Esophagus (tissue), 2 donors: ENCODE results near the gene TMEM150C. TPM values are rescaled to one million over a fixed set of nuclear protein-coding genes. Genes with fewer than 3 reads are reported as not detected.

Experiments used
- H3K27ac ChIP-seq, 2 donors: one replicate each; pipeline ENCODE4 v1.5.1; 2013; ENCODE audit warnings: low read depth in 2 of 2, mild to moderate bottlenecking in 2 of 2, inconsistent platforms in 1 of 2, low read length in 1 of 2, moderate library complexity in 1 of 2
- H3K27me3 ChIP-seq, 2 donors: one replicate each; pipeline ENCODE4 v1.6.1; 2013; ENCODE audit warnings: low read length in 2 of 2, control low read depth in 1 of 2, mild to moderate bottlenecking in 1 of 2; ENCODE audit not compliant: insufficient read depth in 2 of 2, control insufficient read depth in 1 of 2
- H3K36me3 ChIP-seq, 2 donors: one replicate each; pipeline ENCODE4 v1.6.1; 2013; ENCODE audit warnings: low read length in 1 of 2; ENCODE audit not compliant: control insufficient read depth in 2 of 2, insufficient read depth in 2 of 2
- H3K4me1 ChIP-seq, 2 donors: one replicate each; pipeline ENCODE4 v1.6.1; 2013; ENCODE audit warnings: low read length in 1 of 2; ENCODE audit not compliant: control insufficient read depth in 2 of 2, insufficient read depth in 2 of 2
- H3K4me3 ChIP-seq, 2 donors: one replicate each; pipeline ENCODE4 v1.5.1; 2013; ENCODE audit warnings: low read length in 2 of 2, mild to moderate bottlenecking in 2 of 2, low read depth in 1 of 2, moderate library complexity in 1 of 2
- H3K9me3 ChIP-seq, 2 donors: one replicate each; pipeline ENCODE4 v1.6.1; 2013; ENCODE audit warnings: mild to moderate bottlenecking in 2 of 2, low read depth in 1 of 2, low read length in 1 of 2, moderate library complexity in 1 of 2; ENCODE audit not compliant: control insufficient read depth in 2 of 2, insufficient read depth in 1 of 2
- WGBS, 2 donors: extraction: QIAGEN DNeasy Blood & Tissue Kit; methylation state at CpG; one replicate each; pipeline ENCODE4 v1.1.7; 2013; 5-methylcytosine and 5-hydroxymethylcytosine counted together
- polyA plus RNA-seq, 2 donors: library from polyadenylated mRNA; stranded (reverse); fragments of 200-250 nt; gene quantifications; one replicate each; pipeline ENCODE4 v1.2.3, GENCODE V29; 2013
- donor health status: healthy with polysubstance abuse.
- donor health status: Bipolar disorder and iron deficiency.

Gene TMEM150C
- polyA plus RNA-seq, 2 donors = 1.2 to 4.0 TPM

- no peaks in the 10 kb centered on the region for H3K9me3 ChIP-seq
These were observed 38.6 kb downstream of the TMEM150C start for GRCh38 chr4:82523179-82523578.

DNA sequence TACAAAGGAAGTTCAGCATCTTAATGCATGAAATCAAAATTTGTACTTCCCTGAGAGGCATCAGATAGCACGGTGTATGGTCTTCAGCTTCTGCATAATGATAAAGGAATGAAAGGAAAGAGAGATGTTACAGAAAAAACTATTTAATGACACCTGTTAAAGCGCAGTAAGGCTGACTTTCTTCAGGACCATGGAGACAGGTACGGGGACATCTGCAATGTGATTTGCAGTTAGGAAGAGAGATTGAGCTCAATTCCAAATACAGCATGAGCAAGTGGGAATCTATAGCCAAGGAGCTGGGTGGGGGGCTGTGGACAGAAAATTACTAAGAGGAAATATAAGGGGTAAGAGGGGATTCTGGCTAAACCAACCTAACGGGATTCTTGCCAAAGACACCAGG lies 39.3 kb downstream of the TMEM150C start:
- Histone ChIP-seq H3K4me3 (no peak overlapping the region), H3K27me3 (no peaks in the 10 kb centered on the region), H3K27ac (no peak overlapping the region), H3K36me3 (no peaks in the 10 kb centered on the region), H3K4me1 (no peaks in the 10 kb centered on the region), H3K9me3 (no peaks in the 10 kb centered on the region)
- WGBS, 2 donors = 92 to 99% methylated on average over 4 of the region's 4 CpGs

More at GRCh38 chr4:82523179-82523578, 38.6 kb downstream of the TMEM150C start:
- H3K36me3 ChIP-seq = no peaks in the 10 kb centered on the region
- no peaks in the 10 kb centered on the region for H3K27me3 ChIP-seq
- 87 to 89% methylated on average over 9 of the region's 9 CpGs for WGBS, 2 donors
- H3K4me3 ChIP-seq = no peak overlapping the region
- no peaks in the 10 kb centered on the region for H3K4me1 ChIP-seq
- H3K27ac ChIP-seq = no peak overlapping the region

GRCh38 chr4:82521283-82521682 lies 40.5 kb downstream of the TMEM150C start:
- Histone ChIP-seq H3K36me3 (no peaks in the 10 kb centered on the region), H3K4me3 (no peak overlapping the region), H3K9me3 (no peaks in the 10 kb centered on the region), H3K27ac (no peak overlapping the region), H3K27me3 (no peaks in the 10 kb centered on the region), H3K4me1 (no peaks in the 10 kb centered on the region)
- WGBS, 2 donors = 56 to 87% methylated on average over 2 of the region's 2 CpGs

- H3K4me3 ChIP-seq = no peak overlapping the region
- 50 to 58% methylated on average over 2 of the region's 2 CpGs for WGBS, 2 donors
- H3K4me1 ChIP-seq = peaks cover 0 to 4% of the 10 kb centered on the region in 2 donors
These were observed 42.0 kb downstream of the TMEM150C start for GRCh38 chr4:82519776-82520175.

GRCh38 chr4:82519072-82519471 lies 42.7 kb downstream of the TMEM150C start:
- H3K27ac ChIP-seq = no peak overlapping the region
- WGBS, 2 donors = 43 to 50% methylated on average over 3 of the region's 3 CpGs
- peaks cover 0 to 4% of the 10 kb centered on the region in 2 donors for H3K4me1 ChIP-seq
- H3K9me3 ChIP-seq = no peaks in the 10 kb centered on the region
- no peak overlapping the region for H3K4me3 ChIP-seq
- H3K27me3 ChIP-seq = no peaks in the 10 kb centered on the region
- no peaks in the 10 kb centered on the region for H3K36me3 ChIP-seq

More at GRCh38 chr4:82519776-82520175, 42.0 kb downstream of the TMEM150C start:
- Histone ChIP-seq H3K36me3 (no peaks in the 10 kb centered on the region), H3K9me3 (no peaks in the 10 kb centered on the region), H3K27ac (no peak overlapping the region), H3K27me3 (no peaks in the 10 kb centered on the region)

- H3K27ac ChIP-seq = no peak overlapping the region
- H3K4me1 ChIP-seq = peaks cover 0 to 4% of the 10 kb centered on the region in 2 donors
- 59 to 64% methylated on average over 2 of the region's 2 CpGs for WGBS, 2 donors
- no peak overlapping the region for H3K4me3 ChIP-seq
- H3K36me3 ChIP-seq = no peaks in the 10 kb centered on the region
- no peaks in the 10 kb centered on the region for H3K27me3 ChIP-seq
- no peaks in the 10 kb centered on the region for H3K9me3 ChIP-seq
These were observed 44.7 kb downstream of the TMEM150C start for GRCh38 chr4:82517043-82517442.

DNA sequence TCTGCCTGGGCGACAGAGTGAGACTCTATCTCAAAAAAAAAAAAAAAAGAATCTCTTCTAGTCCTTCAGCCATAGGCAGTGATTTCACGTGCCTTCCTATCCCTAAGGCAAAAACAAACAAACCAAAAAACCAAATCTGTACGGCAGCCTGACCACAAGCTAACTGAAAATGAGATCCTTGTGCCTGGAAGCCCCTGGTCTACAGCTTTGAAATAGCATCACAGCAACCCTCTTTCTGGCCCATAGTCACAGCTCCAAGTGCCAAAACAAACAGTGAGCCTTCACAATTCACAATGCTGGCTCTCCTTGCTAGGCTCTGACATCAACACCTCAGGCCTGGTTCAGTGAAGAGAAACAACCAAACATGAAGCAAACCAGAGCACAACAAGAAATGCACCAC lies 46.1 kb downstream of the TMEM150C start:
- Histone ChIP-seq H3K36me3 (no peaks in the 10 kb centered on the region), H3K27me3 (no peaks in the 10 kb centered on the region), H3K4me3 (no peak overlapping the region), H3K27ac (no peak overlapping the region), H3K4me1 (peaks cover 0 to 4% of the 10 kb centered on the region in 2 donors), H3K9me3 (no peaks in the 10 kb centered on the region)
- whole genome bisulfite sequencing, 2 donors = 38 to 39% methylated on average over 2 to 3 of the region's 3 CpGs

DNA sequence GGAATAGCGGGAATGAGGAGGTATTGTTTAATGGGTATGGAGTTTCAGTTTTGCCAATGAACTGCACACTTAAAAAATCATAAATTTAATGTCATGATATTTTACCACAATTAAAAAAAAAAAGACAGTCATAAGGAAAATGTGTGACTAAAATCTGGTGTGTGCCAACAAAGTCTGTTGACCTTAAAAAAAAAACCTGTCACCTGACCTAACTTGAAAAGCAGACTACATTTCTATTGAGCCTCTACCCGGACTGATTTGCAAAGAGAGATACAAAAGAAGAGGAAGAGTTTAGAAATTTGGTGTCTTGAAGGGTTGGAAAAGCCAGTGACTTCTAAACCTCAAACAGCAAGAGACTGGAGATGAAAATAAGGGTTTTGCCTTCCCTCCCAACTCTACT lies 48.4 kb downstream of the TMEM150C start:
- Histone ChIP-seq H3K27me3 (no peaks in the 10 kb centered on the region), H3K36me3 (no peaks in the 10 kb centered on the region), H3K27ac (no peak overlapping the region), H3K4me3 (no peak overlapping the region), H3K4me1 (peaks cover 0 to 4% of the 10 kb centered on the region in 2 donors), H3K9me3 (no peaks in the 10 kb centered on the region)
- WGBS, 2 donors = 65 to 71% methylated on average over 2 of the region's 2 CpGs

GRCh38 chr4:82510216-82510615 lies 51.6 kb downstream of the TMEM150C start:
- 87 to 97% methylated on average over 3 of the region's 3 CpGs for WGBS, 2 donors
- H3K36me3 ChIP-seq = no peaks in the 10 kb centered on the region
- H3K27ac ChIP-seq = no peak overlapping the region
- no peaks in the 10 kb centered on the region for H3K9me3 ChIP-seq
- no peak overlapping the region for H3K4me3 ChIP-seq
- no peaks in the 10 kb centered on the region for H3K27me3 ChIP-seq
- no peaks in the 10 kb centered on the region for H3K4me1 ChIP-seq

GRCh38 chr4:82508806-82509428 lies 52.9 kb downstream of the TMEM150C start:
- Histone ChIP-seq H3K36me3 (no peaks in the 10 kb centered on the region), H3K4me1 (no peaks in the 10 kb centered on the region), H3K27ac (no peak overlapping the region), H3K4me3 (no peak overlapping the region), H3K27me3 (no peaks in the 10 kb centered on the region), H3K9me3 (no peaks in the 10 kb centered on the region)
- 71 to 73% methylated on average over 5 of the region's 5 CpGs for WGBS, 2 donors
